Right kidney (tissue), 1 donor: ENCODE data around the gene ACOT6.
A peak's percentile ranks its signal among the peaks of the same experiment; 100 is the strongest.
"Not testable (repeated sequence)": the region's sequence is repeated elsewhere in the genome, so short reads cannot be mapped to it uniquely, and the experiment has no call there.

Experiments
- DNase-seq: peaks from one replicate; pipeline ENCODE4 v3.0.0-alpha.2; 2016

ACOT6 gene

GRCh38 chr14:73599499-73599898, 12.8 kb upstream of the ACOT6 start:
- no peak for DNase-seq

GRCh38 chr14:73602994-73603393, 9.3 kb upstream of the ACOT6 start:
- no peak for DNase-seq

GRCh38 chr14:73606271-73606670, 6.0 kb upstream of the ACOT6 start:
- DNase-seq = no peak

- no peak for DNase-seq
These were observed 5.1 kb upstream of the ACOT6 start for GRCh38 chr14:73607241-73607640.

- DNase-seq = no peak
These were observed 1.6 kb upstream of the ACOT6 start for GRCh38 chr14:73610687-73611086.

- DNase-seq = no peak
These were observed 698 bp downstream of the ACOT6 start for GRCh38 chr14:73613046-73613383.

GRCh38 chr14:73613419-73613963, 1.2 kb downstream of the ACOT6 start:
- DNase-seq = no peak

- DNase-seq = no peak
These were observed 4.5 kb downstream of the ACOT6 start for GRCh38 chr14:73616831-73617230.

- DNase-seq = no peak
These were observed 7.2 kb downstream of the ACOT6 start for GRCh38 chr14:73619524-73619923.

GRCh38 chr14:73620268-73620667, 8.0 kb downstream of the ACOT6 start:
- no peak for DNase-seq

GRCh38 chr14:73623504-73624054, 11.3 kb downstream of the ACOT6 start:
- no peak for DNase-seq

GRCh38 chr14:73625706-73626105, 13.4 kb downstream of the ACOT6 start:
- no peak for DNase-seq

- DNase-seq = no peak
These were observed 14.8 kb downstream of the ACOT6 start for GRCh38 chr14:73627151-73627558.

GRCh38 chr14:73630009-73630780, 17.9 kb downstream of the ACOT6 start:
- no peak for DNase-seq

- DNase-seq = peak; percentile 77
These were observed 21.0 kb downstream of the ACOT6 start for GRCh38 chr14:73633116-73634010.

- DNase-seq = peak; percentile 82
These were observed 21.9 kb downstream of the ACOT6 start for GRCh38 chr14:73634011-73634833.

GRCh38 chr14:73636355-73636754, 24.0 kb downstream of the ACOT6 start:
- DNase-seq = not testable (repeated sequence)

GRCh38 chr14:73637830-73638229, 25.5 kb downstream of the ACOT6 start:
- no peak for DNase-seq

- DNase-seq = no peak
These were observed 28.6 kb downstream of the ACOT6 start for GRCh38 chr14:73640796-73641365.

GRCh38 chr14:73644531-73645247, 32.4 kb downstream of the ACOT6 start, which contains the start of gene DNAL1:
Gene DNAL1, plus strand, starts transcription at chr14:73644986. Its CDS starts 54 bp downstream, at chr14:73645040.
- DNase-seq = peak; percentile 85

- DNase-seq = no peak
These were observed 32.9 kb downstream of the ACOT6 start for GRCh38 chr14:73645248-73645610.
